ENCODE measurements around the gene FAM110D. TPM values are rescaled to one million over a fixed set of nuclear protein-coding genes. Genes with fewer than 3 reads are reported as not detected.
A peak's percentile ranks its signal among the peaks of the same experiment; 100 is the strongest.

Gene FAM110D
- total RNA-seq, 1 donor from 2014 or later, result 0.36 TPM

- Mint-ChIP-seq H3K4me1 (ENCODE audit: low read depth) (peaks cover 17% of the 10 kb centered on the region), H3K4me3 (ENCODE audit: low read depth) (peak overlapping the region; percentile 87), H3K27me3 (no peaks in the 10 kb centered on the region), H3K36me3 (ENCODE audit: insufficient read depth) (peaks cover 3% of the 10 kb centered on the region), H3K27ac (peak overlapping the region; percentile 98), H3K9me3 (ENCODE audit: low read depth) (no peaks in the 10 kb centered on the region)
- TF ChIP-seq, protein P1, sequence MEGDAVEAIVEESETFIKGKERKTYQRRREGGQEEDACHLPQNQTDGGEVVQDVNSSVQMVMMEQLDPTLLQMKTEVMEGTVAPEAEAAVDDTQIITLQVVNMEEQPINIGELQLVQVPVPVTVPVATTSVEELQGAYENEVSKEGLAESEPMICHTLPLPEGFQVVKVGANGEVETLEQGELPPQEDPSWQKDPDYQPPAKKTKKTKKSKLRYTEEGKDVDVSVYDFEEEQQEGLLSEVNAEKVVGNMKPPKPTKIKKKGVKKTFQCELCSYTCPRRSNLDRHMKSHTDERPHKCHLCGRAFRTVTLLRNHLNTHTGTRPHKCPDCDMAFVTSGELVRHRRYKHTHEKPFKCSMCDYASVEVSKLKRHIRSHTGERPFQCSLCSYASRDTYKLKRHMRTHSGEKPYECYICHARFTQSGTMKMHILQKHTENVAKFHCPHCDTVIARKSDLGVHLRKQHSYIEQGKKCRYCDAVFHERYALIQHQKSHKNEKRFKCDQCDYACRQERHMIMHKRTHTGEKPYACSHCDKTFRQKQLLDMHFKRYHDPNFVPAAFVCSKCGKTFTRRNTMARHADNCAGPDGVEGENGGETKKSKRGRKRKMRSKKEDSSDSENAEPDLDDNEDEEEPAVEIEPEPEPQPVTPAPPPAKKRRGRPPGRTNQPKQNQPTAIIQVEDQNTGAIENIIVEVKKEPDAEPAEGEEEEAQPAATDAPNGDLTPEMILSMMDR (IDR thresholded peaks at IDR 0.05; ENCODE audit: unreplicated experiment), result no peak
- no peak for DNase-seq (ENCODE audit: low spot score, unreplicated experiment)
Observed at GRCh38 chr1:26112407-26112775, 46.5 kb upstream of the FAM110D start.

GRCh38 chr1:26114165-26114927 is 44.5 kb upstream of the FAM110D start:
- Mint-ChIP-seq H3K4me3 (ENCODE audit: low read depth) (no peak overlapping the region), H3K4me1 (ENCODE audit: low read depth) (peaks cover 17% of the 10 kb centered on the region), H3K27ac (no peak overlapping the region), H3K36me3 (ENCODE audit: insufficient read depth) (peaks cover 7% of the 10 kb centered on the region), H3K27me3 (no peaks in the 10 kb centered on the region), H3K9me3 (ENCODE audit: low read depth) (no peaks in the 10 kb centered on the region)
- no peak for DNase-seq (ENCODE audit: low spot score, unreplicated experiment)
- TF ChIP-seq, protein P1 (IDR thresholded peaks at IDR 0.05; ENCODE audit: unreplicated experiment), result no peak

DNA sequence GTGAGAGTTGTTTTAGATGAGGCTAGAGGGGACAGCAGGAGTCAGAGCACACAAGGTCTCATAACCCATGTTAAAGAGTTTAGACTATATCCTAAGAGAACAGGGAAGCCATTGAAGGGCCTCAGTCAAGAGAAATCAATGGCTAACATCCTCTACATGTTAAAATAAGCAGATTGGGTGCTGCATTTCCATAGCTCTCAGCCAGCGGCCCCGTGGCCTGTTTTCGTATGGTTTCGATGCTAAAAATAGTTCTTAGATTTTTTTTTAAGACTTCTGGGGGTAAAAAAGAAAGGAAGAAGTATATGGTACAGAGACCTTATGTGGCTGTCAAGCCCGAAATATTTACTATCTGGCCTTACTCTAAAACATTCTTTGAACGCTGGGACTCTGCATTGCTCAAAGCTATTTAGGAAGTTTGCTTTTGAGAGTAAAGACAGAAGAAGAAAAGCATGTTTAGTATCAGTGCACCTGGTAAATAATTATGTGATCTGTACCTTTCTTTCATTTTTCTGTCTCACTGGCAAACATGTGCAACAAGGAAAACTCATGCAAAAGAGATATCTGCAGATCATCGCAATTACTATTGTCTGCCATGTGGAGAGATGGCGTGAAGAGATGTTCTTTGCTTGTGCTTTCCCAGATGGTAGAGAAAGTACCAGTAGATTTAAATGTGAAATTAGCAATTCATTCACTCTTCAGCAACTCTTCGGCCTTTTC is 38.8 kb upstream of the FAM110D start:
- Mint-ChIP-seq H3K9me3 (ENCODE audit: low read depth) (no peaks in the 10 kb centered on the region), H3K27me3 (no peaks in the 10 kb centered on the region), H3K27ac (no peak overlapping the region), H3K36me3 (ENCODE audit: insufficient read depth) (peaks cover 12% of the 10 kb centered on the region), H3K4me3 (ENCODE audit: low read depth) (no peak overlapping the region), H3K4me1 (ENCODE audit: low read depth) (no peaks in the 10 kb centered on the region)
- TF ChIP-seq, protein P1 (IDR thresholded peaks at IDR 0.05; ENCODE audit: unreplicated experiment), result no peak
- DNase-seq (ENCODE audit: low spot score, unreplicated experiment), result no peak

GRCh38 chr1:26121854-26122773 is 36.8 kb upstream of the FAM110D start:
- Mint-ChIP-seq H3K27me3 (no peaks in the 10 kb centered on the region), H3K4me1 (ENCODE audit: low read depth) (no peaks in the 10 kb centered on the region), H3K4me3 (ENCODE audit: low read depth) (no peak overlapping the region), H3K27ac (peak overlapping the region; percentile 38), H3K36me3 (ENCODE audit: insufficient read depth) (peaks cover 12% of the 10 kb centered on the region), H3K9me3 (ENCODE audit: low read depth) (no peaks in the 10 kb centered on the region)
- DNase-seq (ENCODE audit: low spot score, unreplicated experiment), result no peak
- TF ChIP-seq, protein P1 (IDR thresholded peaks at IDR 0.05; ENCODE audit: unreplicated experiment), result no peak
